ENCODE measurements around the gene NOSIP.

Gene NOSIP

DNA sequence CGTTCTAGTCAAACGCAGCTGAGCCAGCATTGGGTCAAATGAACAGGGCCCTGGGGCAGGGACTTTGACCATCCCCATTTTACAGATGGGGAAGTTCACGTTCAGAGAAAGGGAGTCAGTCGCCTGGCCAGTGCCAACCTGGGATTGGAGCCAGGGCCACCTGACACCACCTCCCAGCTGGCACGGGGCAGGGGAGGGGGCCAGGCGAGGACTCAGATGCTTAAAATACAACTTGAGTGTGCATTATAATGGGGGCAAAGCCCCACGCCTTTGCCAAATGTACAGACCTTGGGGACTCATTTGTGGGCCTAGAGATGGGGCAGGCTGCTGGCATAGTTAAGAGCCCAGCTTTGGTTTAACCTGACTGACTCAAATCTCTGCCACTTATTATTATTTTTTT, 25.2 kb upstream of the NOSIP start:
- Histone ChIP-seq H3K9ac (ENCODE audit: low read depth, low read length, poor library complexity) (no peak overlapping the region), H4K91ac (ENCODE audit: low read depth, low read length, poor library complexity) (no peak overlapping the region), H2AK5ac (ENCODE audit: low read depth, low read length) (no peak overlapping the region), H3K4me1 (ENCODE audit: control insufficient read depth in 2 of 2, insufficient read depth in 1 of 2, low read depth in 1 of 2, low read length in 2 of 2) (no peaks in the 10 kb centered on the region), H2BK15ac (ENCODE audit: low read length) (no peak overlapping the region), H3K79me1 (ENCODE audit: low read depth, low read length) (peaks cover 23% of the 10 kb centered on the region), H2BK5ac (ENCODE audit: low read length) (no peak overlapping the region), H3K9me3 (replicated peaks in 1 of 2; ENCODE audit: control insufficient read depth in 2 of 2, insufficient read depth in 1 of 2, low read depth in 1 of 2, low read length in 2 of 2) (no peaks in the 10 kb centered on the region), H3K4me2 (ENCODE audit: insufficient read depth, low read length, poor library complexity, severe bottlenecking) (peak overlapping the region; percentile 11), H3K36me3 (replicated peaks in 1 of 2; ENCODE audit: control insufficient read depth in 2 of 2, insufficient read depth in 2 of 2, low read length in 2 of 2) (peaks cover 45 to 94% of the 10 kb centered on the region in 2 donors), H3K4ac (ENCODE audit: low read length) (no peak overlapping the region), H4K8ac (ENCODE audit: low read depth, low read length) (no peak overlapping the region), H3K27me3 (ENCODE audit: control insufficient read depth in 3 of 3, insufficient read depth in 3 of 3, low read depth in 1 of 3, low read length in 3 of 3) (no peaks in the 10 kb centered on the region), H3K4me3 (ENCODE audit: low read length in 2 of 2) (no peak overlapping the region), H2BK12ac (ENCODE audit: low read length) (no peak overlapping the region), H3K23ac (ENCODE audit: low read depth, low read length, poor library complexity) (peak overlapping the region; percentile 80), H3K14ac (ENCODE audit: low read length) (no peak overlapping the region), H2BK120ac (ENCODE audit: low read depth, low read length) (no peak overlapping the region), H3K18ac (ENCODE audit: low read length) (no peak overlapping the region), H3K27ac (replicated peaks; ENCODE audit: low read length) (no peak overlapping the region), H2AFZ (ENCODE audit: low read length) (no peak overlapping the region)
- WGBS, 2 donors (ENCODE audit: extremely low coverage in 2 of 2, insufficient read length in 2 of 2, insufficient replicate concordance in 1 of 2): no CpG with 5 or more reads among the region's 7 CpGs
- no peak for DNase-seq (ENCODE audit: low spot score)

DNA sequence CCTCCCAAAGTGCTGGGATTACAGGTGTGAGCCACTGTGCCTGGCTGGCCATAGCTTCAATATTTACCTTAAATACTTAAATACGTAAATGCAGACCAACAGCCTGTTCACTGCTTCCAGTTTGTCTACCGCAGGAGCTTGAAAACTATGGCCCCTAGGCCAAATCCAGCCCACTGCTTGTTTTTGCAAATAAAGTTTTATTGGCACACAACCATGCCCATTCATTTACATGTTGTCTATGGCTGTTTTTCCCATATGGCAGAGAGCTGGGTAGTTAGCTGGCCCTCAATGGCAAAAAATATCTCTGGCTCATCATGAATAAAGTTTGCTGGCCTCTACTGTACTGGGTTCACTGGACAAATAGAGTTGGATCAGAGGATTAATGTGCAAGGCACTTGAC, 22.4 kb upstream of the NOSIP start:
- Histone ChIP-seq H3K4me2 (ENCODE audit: insufficient read depth, low read length, poor library complexity, severe bottlenecking) (no peak overlapping the region), H3K27ac (replicated peaks; ENCODE audit: low read length) (no peak overlapping the region), H2BK5ac (ENCODE audit: low read length) (no peak overlapping the region), H3K27me3 (ENCODE audit: control insufficient read depth in 3 of 3, insufficient read depth in 3 of 3, low read depth in 1 of 3, low read length in 3 of 3) (no peaks in the 10 kb centered on the region), H3K4me3 (ENCODE audit: low read length in 2 of 2) (no peak overlapping the region), H3K14ac (ENCODE audit: low read length) (no peak overlapping the region), H3K9ac (ENCODE audit: low read depth, low read length, poor library complexity) (no peak overlapping the region), H2AFZ (ENCODE audit: low read length) (no peak overlapping the region), H4K91ac (ENCODE audit: low read depth, low read length, poor library complexity) (no peak overlapping the region), H3K36me3 (replicated peaks in 1 of 2; ENCODE audit: control insufficient read depth in 2 of 2, insufficient read depth in 2 of 2, low read length in 2 of 2) (peaks cover 53 to 93% of the 10 kb centered on the region in 2 donors), H4K8ac (ENCODE audit: low read depth, low read length) (no peak overlapping the region), H2BK15ac (ENCODE audit: low read length) (no peak overlapping the region), H2BK12ac (ENCODE audit: low read length) (no peak overlapping the region), H3K4me1 (ENCODE audit: control insufficient read depth in 2 of 2, insufficient read depth in 1 of 2, low read depth in 1 of 2, low read length in 2 of 2) (no peaks in the 10 kb centered on the region), H2BK120ac (ENCODE audit: low read depth, low read length) (no peak overlapping the region), H3K18ac (ENCODE audit: low read length) (no peak overlapping the region), H3K79me1 (ENCODE audit: low read depth, low read length) (peaks cover 22% of the 10 kb centered on the region), H3K4ac (ENCODE audit: low read length) (no peak overlapping the region), H2AK5ac (ENCODE audit: low read depth, low read length) (no peak overlapping the region), H3K9me3 (replicated peaks in 1 of 2; ENCODE audit: control insufficient read depth in 2 of 2, insufficient read depth in 1 of 2, low read depth in 1 of 2, low read length in 2 of 2) (no peaks in the 10 kb centered on the region), H3K23ac (ENCODE audit: low read depth, low read length, poor library complexity) (no peak overlapping the region)
- WGBS, 2 donors (ENCODE audit: extremely low coverage in 2 of 2, insufficient read length in 2 of 2, insufficient replicate concordance in 1 of 2): no CpG with 5 or more reads among the region's 2 CpGs
- no peak for DNase-seq (ENCODE audit: low spot score)

GRCh38 chr19:49601482-49602038, 21.2 kb upstream of the NOSIP start:
- H2AK5ac ChIP-seq (ENCODE audit: low read depth, low read length): no peak overlapping the region
- no peak overlapping the region for H3K4me3 ChIP-seq (ENCODE audit: low read length in 2 of 2)
- DNase-seq (ENCODE audit: low spot score): no peak
- no peak overlapping the region for H4K91ac ChIP-seq (ENCODE audit: low read depth, low read length, poor library complexity)
- H3K79me1 ChIP-seq (ENCODE audit: low read depth, low read length): peaks cover 26% of the 10 kb centered on the region
- H2BK120ac ChIP-seq (ENCODE audit: low read depth, low read length): no peak overlapping the region
- no peak overlapping the region for H3K4me2 ChIP-seq (ENCODE audit: insufficient read depth, low read length, poor library complexity, severe bottlenecking)
- no peaks in the 10 kb centered on the region for H3K4me1 ChIP-seq (ENCODE audit: control insufficient read depth in 2 of 2, insufficient read depth in 1 of 2, low read depth in 1 of 2, low read length in 2 of 2)
- no CpG with 5 or more reads among the region's 38 CpGs for WGBS, 2 donors (ENCODE audit: extremely low coverage in 2 of 2, insufficient read length in 2 of 2, insufficient replicate concordance in 1 of 2)
- no peaks in the 10 kb centered on the region for H3K27me3 ChIP-seq (ENCODE audit: control insufficient read depth in 3 of 3, insufficient read depth in 3 of 3, low read depth in 1 of 3, low read length in 3 of 3)
- no peak overlapping the region for H2BK12ac ChIP-seq (ENCODE audit: low read length)
- no peak overlapping the region for H3K4ac ChIP-seq (ENCODE audit: low read length)
- peaks cover 56 to 90% of the 10 kb centered on the region in 2 donors for H3K36me3 ChIP-seq (replicated peaks in 1 of 2; ENCODE audit: control insufficient read depth in 2 of 2, insufficient read depth in 2 of 2, low read length in 2 of 2)
- peak overlapping the region; percentile 65 for H3K23ac ChIP-seq (ENCODE audit: low read depth, low read length, poor library complexity)
- H2BK15ac ChIP-seq (ENCODE audit: low read length): no peak overlapping the region
- H3K14ac ChIP-seq (ENCODE audit: low read length): no peak overlapping the region
- no peak overlapping the region for H3K18ac ChIP-seq (ENCODE audit: low read length)
- no peaks in the 10 kb centered on the region for H3K9me3 ChIP-seq (replicated peaks in 1 of 2; ENCODE audit: control insufficient read depth in 2 of 2, insufficient read depth in 1 of 2, low read depth in 1 of 2, low read length in 2 of 2)
- peak overlapping the region; percentile 79 for H3K9ac ChIP-seq (ENCODE audit: low read depth, low read length, poor library complexity)
- H2BK5ac ChIP-seq (ENCODE audit: low read length): no peak overlapping the region
- H3K27ac ChIP-seq (replicated peaks; ENCODE audit: low read length): no peak overlapping the region
- no peak overlapping the region for H2AFZ ChIP-seq (ENCODE audit: low read length)
- H4K8ac ChIP-seq (ENCODE audit: low read depth, low read length): no peak overlapping the region

GRCh38 chr19:49599378-49600295, 19.3 kb upstream of the NOSIP start:
- Histone ChIP-seq H3K14ac (ENCODE audit: low read length) (no peak overlapping the region), H3K4ac (ENCODE audit: low read length) (no peak overlapping the region), H3K4me2 (ENCODE audit: insufficient read depth, low read length, poor library complexity, severe bottlenecking) (no peak overlapping the region), H3K79me1 (ENCODE audit: low read depth, low read length) (peaks cover 30% of the 10 kb centered on the region), H3K36me3 (replicated peaks in 1 of 2; ENCODE audit: control insufficient read depth in 2 of 2, insufficient read depth in 2 of 2, low read length in 2 of 2) (peaks cover 63 to 89% of the 10 kb centered on the region in 2 donors), H3K4me1 (ENCODE audit: control insufficient read depth in 2 of 2, insufficient read depth in 1 of 2, low read depth in 1 of 2, low read length in 2 of 2) (no peaks in the 10 kb centered on the region), H3K9ac (ENCODE audit: low read depth, low read length, poor library complexity) (no peak overlapping the region), H3K27me3 (ENCODE audit: control insufficient read depth in 3 of 3, insufficient read depth in 3 of 3, low read depth in 1 of 3, low read length in 3 of 3) (no peaks in the 10 kb centered on the region), H3K9me3 (replicated peaks in 1 of 2; ENCODE audit: control insufficient read depth in 2 of 2, insufficient read depth in 1 of 2, low read depth in 1 of 2, low read length in 2 of 2) (no peaks in the 10 kb centered on the region), H2BK12ac (ENCODE audit: low read length) (no peak overlapping the region), H3K4me3 (ENCODE audit: low read length in 2 of 2) (no peak overlapping the region), H2AFZ (ENCODE audit: low read length) (no peak overlapping the region), H2BK120ac (ENCODE audit: low read depth, low read length) (no peak overlapping the region), H4K91ac (ENCODE audit: low read depth, low read length, poor library complexity) (no peak overlapping the region), H3K18ac (ENCODE audit: low read length) (no peak overlapping the region), H3K23ac (ENCODE audit: low read depth, low read length, poor library complexity) (peak overlapping the region; percentile 55), H2AK5ac (ENCODE audit: low read depth, low read length) (no peak overlapping the region), H4K8ac (ENCODE audit: low read depth, low read length) (peak overlapping the region; percentile 72), H3K27ac (replicated peaks; ENCODE audit: low read length) (no peak overlapping the region), H2BK5ac (ENCODE audit: low read length) (peak overlapping the region; percentile 13), H2BK15ac (ENCODE audit: low read length) (no peak overlapping the region)
- no CpG with 5 or more reads among the region's 26 CpGs for WGBS, 2 donors (ENCODE audit: extremely low coverage in 2 of 2, insufficient read length in 2 of 2, insufficient replicate concordance in 1 of 2)
- no peak for DNase-seq (ENCODE audit: low spot score)
